ENCODE data around the gene KLK12. TPM values are rescaled to one million over a fixed set of nuclear protein-coding genes. Genes with fewer than 3 reads are reported as not detected.

KLK12 gene
- total RNA-seq, 3 donors from 2014 or later = not detected

DNA sequence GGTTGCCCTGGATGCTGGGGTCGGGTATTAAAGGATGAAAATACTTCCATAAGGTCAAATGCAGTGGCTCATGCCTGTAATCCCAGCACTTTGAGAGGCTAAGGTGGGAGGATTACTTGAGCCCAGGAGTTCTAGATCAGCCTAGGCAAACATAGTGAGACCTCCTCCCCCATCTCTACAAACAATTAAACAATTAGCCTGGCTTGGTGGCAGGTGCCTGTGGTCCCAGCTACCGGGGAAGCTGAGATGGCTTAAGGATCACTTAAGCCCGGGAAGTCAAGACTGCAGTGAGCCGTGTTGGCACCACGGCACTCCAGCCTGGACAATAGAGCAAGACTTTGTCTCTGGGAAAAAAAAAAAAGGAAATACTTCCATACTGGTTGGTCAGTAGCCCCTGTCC is 9.9 kb downstream of the KLK12 start:
- TF ChIP-seq, protein P1, sequence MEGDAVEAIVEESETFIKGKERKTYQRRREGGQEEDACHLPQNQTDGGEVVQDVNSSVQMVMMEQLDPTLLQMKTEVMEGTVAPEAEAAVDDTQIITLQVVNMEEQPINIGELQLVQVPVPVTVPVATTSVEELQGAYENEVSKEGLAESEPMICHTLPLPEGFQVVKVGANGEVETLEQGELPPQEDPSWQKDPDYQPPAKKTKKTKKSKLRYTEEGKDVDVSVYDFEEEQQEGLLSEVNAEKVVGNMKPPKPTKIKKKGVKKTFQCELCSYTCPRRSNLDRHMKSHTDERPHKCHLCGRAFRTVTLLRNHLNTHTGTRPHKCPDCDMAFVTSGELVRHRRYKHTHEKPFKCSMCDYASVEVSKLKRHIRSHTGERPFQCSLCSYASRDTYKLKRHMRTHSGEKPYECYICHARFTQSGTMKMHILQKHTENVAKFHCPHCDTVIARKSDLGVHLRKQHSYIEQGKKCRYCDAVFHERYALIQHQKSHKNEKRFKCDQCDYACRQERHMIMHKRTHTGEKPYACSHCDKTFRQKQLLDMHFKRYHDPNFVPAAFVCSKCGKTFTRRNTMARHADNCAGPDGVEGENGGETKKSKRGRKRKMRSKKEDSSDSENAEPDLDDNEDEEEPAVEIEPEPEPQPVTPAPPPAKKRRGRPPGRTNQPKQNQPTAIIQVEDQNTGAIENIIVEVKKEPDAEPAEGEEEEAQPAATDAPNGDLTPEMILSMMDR (IDR thresholded peaks at IDR 0.05) = no peak
- TF ChIP-seq POLR2A (IDR thresholded peaks at IDR 0.05) = no peak
- no peak for TF ChIP-seq POLR2AphosphoS5 (IDR thresholded peaks at IDR 0.05)
- intact Hi-C loops (cut with DNase I; ENCODE audit: low total_unique reads) = no loop called here

DNA sequence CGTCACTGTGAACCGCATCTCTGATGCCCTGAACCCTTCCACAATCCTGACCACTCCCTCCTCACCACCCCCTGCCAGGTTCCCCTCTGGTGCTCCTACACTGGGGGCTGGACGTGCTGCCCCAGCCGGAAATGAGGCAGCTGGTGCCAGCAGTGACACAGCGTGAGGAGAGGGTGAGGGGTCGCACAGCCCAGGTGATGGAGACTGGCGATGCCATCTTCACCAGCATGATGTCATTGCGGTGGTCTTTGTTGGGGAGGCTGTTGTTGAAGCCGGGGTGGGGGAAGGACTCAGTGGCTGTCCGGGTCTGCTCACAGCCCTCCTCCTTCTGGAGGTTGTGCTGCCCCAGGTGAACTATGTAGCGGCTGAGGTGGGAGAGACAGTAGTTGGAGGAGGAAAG is 10.9 kb downstream of the KLK12 start:
- no peak for DNase-seq (ENCODE audit: low spot score in 2 of 2)
- TF ChIP-seq, protein P1 (IDR thresholded peaks at IDR 0.05) = no peak
- TF ChIP-seq POLR2A (IDR thresholded peaks at IDR 0.05) = no peak
- no peak for TF ChIP-seq POLR2AphosphoS5 (IDR thresholded peaks at IDR 0.05)
- H3K4me1 ChIP-seq = no peaks in the 10 kb centered on the region
- no peaks in the 10 kb centered on the region for H3K9me3 ChIP-seq
- no peak overlapping the region for H3K4me3 ChIP-seq
- no peaks in the 10 kb centered on the region for H3K36me3 ChIP-seq
- intact Hi-C loops (cut with DNase I; ENCODE audit: low total_unique reads) = no loop called here
- peaks cover 0 to 32% of the 10 kb centered on the region in 2 donors for H3K27me3 ChIP-seq
- H3K27ac ChIP-seq = no peak overlapping the region

More for the DNA sequence above, 9.9 kb downstream of the KLK12 start:
- peak overlapping the region in 1 of 2 donors; percentile 82 for H3K27ac ChIP-seq
- DNase-seq (ENCODE audit: low spot score in 2 of 2) = no peak
- H3K4me3 ChIP-seq = no peak overlapping the region
- no peaks in the 10 kb centered on the region for H3K36me3 ChIP-seq
- H3K4me1 ChIP-seq = no peaks in the 10 kb centered on the region
- H3K9me3 ChIP-seq = no peaks in the 10 kb centered on the region
- H3K27me3 ChIP-seq = peaks cover 0 to 32% of the 10 kb centered on the region in 2 donors

DNA sequence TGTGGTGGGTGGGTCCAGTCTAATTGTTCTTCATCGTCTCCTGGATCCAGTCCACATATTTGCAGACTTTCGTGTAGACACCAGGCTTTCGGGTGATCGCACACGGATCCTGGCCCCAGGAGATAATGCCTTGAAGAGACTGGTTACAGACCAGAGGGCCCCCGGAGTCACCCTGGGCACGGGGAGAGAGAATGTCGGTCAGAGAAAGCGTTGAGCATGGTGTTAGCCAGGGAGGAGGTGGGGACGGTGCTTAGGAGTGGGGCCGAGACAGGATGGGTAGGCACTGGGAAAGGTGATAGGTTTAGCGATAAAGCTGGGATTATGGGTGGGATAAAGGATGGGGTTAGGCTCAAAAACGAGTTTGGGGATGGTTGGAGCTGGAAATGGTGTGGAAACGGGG is 12.3 kb downstream of the KLK12 start:
- no peak for DNase-seq (ENCODE audit: low spot score in 2 of 2)
- Histone ChIP-seq H3K9me3 (no peaks in the 10 kb centered on the region), H3K27me3 (peaks cover 0 to 32% of the 10 kb centered on the region in 2 donors), H3K36me3 (no peaks in the 10 kb centered on the region), H3K4me3 (no peak overlapping the region), H3K27ac (no peak overlapping the region), H3K4me1 (no peaks in the 10 kb centered on the region)
- intact Hi-C loops (cut with DNase I; ENCODE audit: low total_unique reads) = no loop called here
- TF ChIP-seq POLR2AphosphoS5 (IDR thresholded peaks at IDR 0.05) (no peak), POLR2A (IDR thresholded peaks at IDR 0.05) (no peak)
- TF ChIP-seq, protein P1 (IDR thresholded peaks at IDR 0.05) = no peak

DNA sequence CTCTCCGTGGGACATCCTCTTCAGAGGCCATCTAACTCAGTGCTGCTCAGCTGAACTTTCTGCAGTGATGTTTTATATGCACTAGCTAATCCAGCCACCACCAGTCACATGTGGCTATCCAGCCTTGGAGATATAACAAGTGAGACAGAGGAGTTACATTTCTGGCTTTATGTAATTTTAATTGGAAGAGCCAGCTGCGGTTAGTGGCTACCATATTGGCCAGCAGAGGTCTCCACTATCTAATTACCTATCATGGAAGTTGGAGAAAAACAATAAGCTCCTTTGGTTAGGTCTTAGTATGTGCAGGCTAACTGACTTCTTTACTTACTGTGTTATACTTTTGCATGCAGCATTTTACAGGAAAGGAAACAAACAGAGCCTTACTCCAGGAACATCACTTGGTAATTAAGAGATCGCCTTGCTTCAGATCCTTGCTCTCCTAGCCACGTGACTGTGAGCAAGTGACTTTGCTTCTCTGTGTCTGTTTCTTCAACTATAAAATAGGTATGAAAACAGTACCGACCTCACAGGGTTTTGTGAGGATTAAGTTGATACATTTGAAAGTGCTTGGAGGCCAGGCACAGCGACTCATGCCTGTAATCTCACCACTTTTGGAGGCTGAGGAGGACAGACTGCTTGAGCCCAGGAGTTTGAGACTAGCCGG is 13.7 kb downstream of the KLK12 start:
- H3K36me3 ChIP-seq = no peaks in the 10 kb centered on the region
- peak in 1 of 2 donors; percentile 48 for DNase-seq (ENCODE audit: low spot score in 2 of 2)
- H3K4me3 ChIP-seq = no peak overlapping the region
- peak overlapping the region; percentile 9 to 85 for H3K27ac ChIP-seq
- H3K9me3 ChIP-seq = no peaks in the 10 kb centered on the region
- peaks cover 0 to 26% of the 10 kb centered on the region in 2 donors for H3K27me3 ChIP-seq
- TF ChIP-seq POLR2A (IDR thresholded peaks at IDR 0.05) = no peak
- TF ChIP-seq, protein P1 (IDR thresholded peaks at IDR 0.05) = peak; percentile 67 to 78 (median 78)
- intact Hi-C loops (cut with DNase I; ENCODE audit: low total_unique reads) = no loop called here
- peaks cover 0 to 3% of the 10 kb centered on the region in 2 donors for H3K4me1 ChIP-seq

DNA sequence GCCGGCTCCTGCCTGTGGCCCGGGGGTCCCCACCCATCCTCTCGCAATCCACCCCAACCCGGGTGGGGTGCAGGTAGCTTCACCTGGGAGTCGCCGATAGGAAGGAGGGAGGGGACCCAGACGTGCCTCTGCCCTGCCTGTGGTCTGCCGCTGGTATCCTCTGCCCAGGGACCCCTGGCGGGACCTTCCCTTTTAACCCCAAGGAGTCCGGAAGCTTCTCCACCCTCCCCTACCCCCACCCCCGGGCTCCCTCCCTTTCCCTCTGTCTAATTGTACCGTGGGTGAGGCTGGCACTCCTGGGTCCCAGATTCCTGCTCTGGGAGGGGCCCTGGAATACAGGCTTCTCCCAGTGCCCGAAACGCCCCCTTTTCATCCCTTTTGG is 15.3 kb downstream of the KLK12 start, which contains the start of gene KLK10:
TSS of gene KLK10 (minus strand) at position 166 of the 382 bp plus-strand sequence. CDS start 579 bp downstream, outside the sequence.
- H3K27ac ChIP-seq = peak within 1 kb of the TSS; percentile 85 to 97
- peak within 1 kb of the TSS; percentile 6 to 77 (median 61) for H3K4me3 ChIP-seq
- H3K9me3 ChIP-seq = no peaks in the 10 kb centered on the region
- intact Hi-C loops (cut with DNase I; ENCODE audit: low total_unique reads) = loop anchor here (5.0 to 10.0 kb wide), 2 partner anchors 85 to 1662 kb away; no protein-coding TSS in a partner anchor
- peaks cover 0 to 18% of the 10 kb centered on the region in 2 donors for H3K27me3 ChIP-seq
- peaks cover 0 to 3% of the 10 kb centered on the region in 2 donors for H3K4me1 ChIP-seq
- no peaks in the 10 kb centered on the region for H3K36me3 ChIP-seq
- peak in 1 of 2 donors; percentile 64 for DNase-seq (ENCODE audit: low spot score in 2 of 2)
- no peak for TF ChIP-seq POLR2AphosphoS5 (IDR thresholded peaks at IDR 0.05)
- TF ChIP-seq, protein P1 (IDR thresholded peaks at IDR 0.05) = no peak
- TF ChIP-seq POLR2A (IDR thresholded peaks at IDR 0.05) = no peak
